HUDEP-2 (cell line): Measurements from ENCODE around the gene BATF.

ENCODE experiments used
- DNase-seq, 76 experiments: peaks; one replicate each; lab custom pipeline; 2025; ENCODE audit not compliant: unreplicated experiment in 76 of 76; lab: John Stamatoyannopoulos, UW

BATF gene

GRCh38 chr14:75499084-75499875 is 23.0 kb upstream of the BATF start:
- DNase-seq = no peak

GRCh38 chr14:75501080-75501479 is 21.2 kb upstream of the BATF start:
- no peak for DNase-seq

- no peak for DNase-seq
Measured at GRCh38 chr14:75504411-75504810, 17.9 kb upstream of the BATF start.

DNA sequence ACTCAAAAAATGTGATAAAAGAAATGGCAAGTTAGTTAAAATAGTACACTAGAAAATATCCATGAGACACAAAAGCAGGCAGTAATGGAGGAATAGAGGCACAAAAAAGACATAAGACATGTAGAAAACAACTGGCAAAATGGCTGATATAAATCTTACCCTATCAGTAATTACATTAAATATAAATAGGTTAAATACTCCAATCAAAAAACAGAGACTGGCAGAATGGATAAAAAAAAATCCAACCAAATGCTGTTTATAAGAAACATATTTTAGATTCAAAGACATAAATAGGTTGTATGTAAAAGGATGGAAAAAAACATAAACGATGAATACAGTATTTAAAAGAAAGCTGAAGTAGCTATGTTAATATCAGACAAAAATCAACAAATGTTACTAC is 15.3 kb upstream of the BATF start:
- DNase-seq = no peak

- no peak for DNase-seq
Measured at GRCh38 chr14:75510547-75510946, 11.7 kb upstream of the BATF start.

- DNase-seq = no peak
Measured at GRCh38 chr14:75511201-75511600, 11.1 kb upstream of the BATF start.

DNA sequence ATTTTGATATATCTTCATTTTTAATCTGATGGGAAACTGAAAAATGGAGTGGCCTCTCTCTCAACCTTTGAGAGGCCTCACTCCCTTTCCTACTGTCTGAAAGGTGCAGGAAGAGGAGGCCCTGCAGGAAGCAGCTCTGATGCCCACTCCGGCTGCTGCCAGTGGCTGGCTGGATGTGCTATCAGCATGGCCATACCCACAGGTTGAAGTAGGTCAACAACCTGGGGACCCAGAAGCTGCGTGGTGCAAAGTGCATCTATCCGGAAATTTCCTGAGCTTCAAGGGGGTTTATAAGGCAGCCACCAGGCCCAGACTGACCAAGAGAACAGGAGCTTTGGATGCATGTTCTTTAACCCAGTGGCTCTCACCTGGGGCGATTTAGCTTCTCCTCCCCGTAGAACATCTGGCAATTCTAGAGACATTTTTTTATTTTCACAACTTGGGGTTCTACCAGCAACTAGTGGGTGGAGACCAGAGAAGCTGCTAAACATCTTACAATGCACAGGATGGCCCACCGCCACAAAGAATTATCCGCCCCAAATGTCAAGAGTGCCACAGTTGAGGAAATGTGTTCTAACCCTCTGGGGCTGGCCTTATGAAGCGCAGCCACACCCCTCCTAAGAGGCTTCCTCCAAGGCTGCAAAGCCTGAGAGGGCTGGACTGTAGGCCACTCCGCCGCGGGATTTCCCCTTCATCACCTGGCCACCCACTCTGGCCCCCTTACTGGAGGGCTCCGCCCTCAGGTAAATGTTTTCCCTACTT is 8.2 kb upstream of the BATF start:
- no peak for DNase-seq

DNA sequence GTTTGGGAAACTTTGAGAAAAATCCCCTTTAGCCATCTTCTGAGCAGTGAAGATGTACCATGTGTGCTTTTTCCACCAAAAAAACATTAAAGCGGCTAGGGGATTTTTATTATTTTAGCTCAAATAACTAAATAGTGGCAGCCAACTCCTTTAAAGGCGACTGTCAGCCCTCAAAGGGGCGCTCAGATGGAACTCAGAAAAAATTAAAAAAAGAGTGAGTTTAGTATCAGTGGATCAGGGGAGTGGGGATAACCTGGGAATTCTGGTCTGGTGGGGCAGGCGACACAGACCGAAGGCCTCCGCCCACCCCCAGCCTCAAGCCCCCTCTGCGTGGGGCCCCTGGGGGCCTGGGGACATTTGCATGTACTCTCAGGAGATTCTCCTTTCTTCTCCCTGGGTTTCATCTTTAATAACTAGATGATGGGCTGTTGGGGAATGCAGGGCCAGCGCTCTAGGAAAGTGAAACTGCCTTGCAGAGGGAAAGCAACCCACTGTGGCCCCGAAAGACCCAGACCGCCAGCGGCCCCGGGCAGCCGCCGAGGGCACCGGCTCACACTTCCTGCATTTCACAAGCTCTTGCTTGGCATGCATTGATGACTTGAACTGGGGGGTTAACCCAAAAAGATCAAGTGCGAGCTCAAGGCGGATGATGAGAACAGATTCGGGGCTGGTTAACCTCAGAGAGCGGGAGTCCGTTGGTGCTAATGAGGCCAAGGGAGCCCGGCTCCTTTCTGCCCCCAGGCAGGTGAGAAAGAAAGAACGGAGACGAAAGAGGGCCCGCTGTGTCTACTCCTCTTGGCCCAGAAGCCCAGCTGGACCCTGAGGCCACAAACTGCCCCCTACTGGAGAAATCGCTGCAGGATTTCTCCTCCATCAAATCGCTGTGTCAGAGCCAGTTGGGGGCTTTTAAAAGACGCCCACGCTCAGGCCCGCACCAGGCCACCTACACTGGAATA is 7.3 kb upstream of the BATF start:
- DNase-seq = no peak

DNA sequence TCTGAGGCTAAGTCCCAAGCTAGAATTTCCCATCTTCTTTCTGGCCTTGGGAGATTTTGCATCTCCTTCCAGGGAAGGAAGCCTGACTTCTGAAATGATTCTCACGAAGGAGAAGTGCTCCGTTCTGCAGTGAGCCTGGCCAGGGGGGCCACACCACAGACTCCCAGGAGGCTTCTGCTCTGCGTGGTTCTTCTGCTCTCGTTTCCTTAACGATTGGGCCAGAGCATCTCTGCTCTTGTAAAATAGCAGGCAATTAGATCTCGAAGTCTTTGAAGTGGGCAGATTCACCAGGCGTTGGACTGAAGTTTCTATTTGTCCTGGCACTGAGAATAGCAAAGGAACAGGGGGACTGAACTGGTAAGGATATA is 6.7 kb upstream of the BATF start:
- DNase-seq = no peak

DNA sequence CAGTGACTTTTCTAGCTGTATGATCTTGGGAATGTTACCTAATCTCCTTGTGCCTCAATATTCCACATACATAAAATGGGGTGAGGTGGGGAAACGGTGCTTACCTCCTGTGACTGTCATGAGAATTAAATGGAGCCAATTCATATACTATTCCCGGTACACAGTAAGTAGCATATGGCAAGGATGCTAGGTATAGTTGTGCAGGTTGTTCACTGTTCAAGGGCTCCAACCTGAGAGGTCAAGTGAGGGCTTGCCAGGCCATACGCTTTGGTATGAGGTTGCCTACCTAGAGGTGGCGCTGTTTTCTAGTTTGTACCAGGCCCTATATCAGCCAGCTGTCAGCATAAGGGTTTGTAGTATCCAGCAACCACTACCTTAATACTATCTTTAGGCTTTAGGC is 3.6 kb upstream of the BATF start:
- peak in 24 of 76 experiments; percentile 1 to 57 (median 12) for DNase-seq

DNA sequence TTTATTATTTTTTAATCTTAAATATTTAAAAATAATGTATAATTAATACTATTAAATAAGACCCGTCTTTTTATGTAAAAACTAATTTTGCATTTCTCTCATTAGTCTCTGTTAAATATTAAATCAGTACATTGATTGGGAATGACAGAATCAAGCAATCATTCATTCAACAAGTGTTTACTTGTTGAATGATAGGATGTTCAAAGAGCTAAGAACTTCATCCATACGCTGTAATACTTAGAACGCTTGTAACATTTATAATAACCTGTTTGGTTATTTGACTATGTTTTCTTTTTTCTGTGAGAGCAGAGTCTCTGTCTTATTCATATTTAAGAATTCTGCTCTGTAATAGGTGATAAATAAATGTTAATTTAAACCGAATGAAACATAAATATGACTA is 2.9 kb upstream of the BATF start:
- DNase-seq = no peak

- DNase-seq = no peak
Measured at GRCh38 chr14:75519826-75520728, 2.2 kb upstream of the BATF start.

GRCh38 chr14:75520852-75521251 is 1.4 kb upstream of the BATF start:
- DNase-seq = no peak

GRCh38 chr14:75521415-75522199 is 662 bp upstream of the BATF start:
- DNase-seq = no peak

DNA sequence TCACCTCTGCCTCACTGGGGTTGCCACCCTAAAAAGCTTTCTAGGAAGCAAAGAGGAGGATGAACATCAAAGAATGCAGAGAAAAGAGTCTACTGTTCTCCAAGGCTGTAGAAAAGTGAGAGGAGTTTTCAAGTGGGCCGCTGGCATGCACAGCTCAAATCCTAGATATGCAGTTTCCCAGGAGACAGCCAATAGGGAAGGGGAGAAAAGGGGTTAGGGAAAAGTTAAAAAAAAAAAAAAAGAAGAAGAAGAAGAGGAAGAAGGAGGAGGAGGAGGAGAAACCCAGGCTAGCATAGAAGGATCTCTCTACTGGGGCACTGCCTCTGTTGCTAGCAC is 682 bp downstream of the BATF start:
- no peak for DNase-seq

DNA sequence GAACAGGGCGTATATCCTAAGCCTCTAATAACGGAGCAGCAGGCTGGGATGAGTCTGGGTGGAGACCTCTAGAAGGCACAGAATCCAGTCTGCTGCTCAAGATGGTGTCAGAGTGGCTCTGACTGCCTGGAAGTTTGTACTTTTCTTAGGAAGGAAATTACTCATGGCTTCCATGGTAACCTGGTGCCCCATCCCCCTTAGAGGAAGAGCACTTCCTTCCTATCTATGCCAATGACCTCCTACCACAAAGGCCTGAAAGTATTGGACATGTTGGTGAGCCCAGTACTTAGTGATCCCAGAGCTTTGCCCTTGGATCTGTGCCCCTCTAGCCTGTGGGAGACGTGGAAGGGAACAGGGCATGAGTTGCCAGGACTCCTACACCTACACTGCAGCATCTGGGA is 1.5 kb downstream of the BATF start:
- DNase-seq = no peak

- no peak for DNase-seq
Measured at GRCh38 chr14:75525969-75526368, 3.7 kb downstream of the BATF start.

DNA sequence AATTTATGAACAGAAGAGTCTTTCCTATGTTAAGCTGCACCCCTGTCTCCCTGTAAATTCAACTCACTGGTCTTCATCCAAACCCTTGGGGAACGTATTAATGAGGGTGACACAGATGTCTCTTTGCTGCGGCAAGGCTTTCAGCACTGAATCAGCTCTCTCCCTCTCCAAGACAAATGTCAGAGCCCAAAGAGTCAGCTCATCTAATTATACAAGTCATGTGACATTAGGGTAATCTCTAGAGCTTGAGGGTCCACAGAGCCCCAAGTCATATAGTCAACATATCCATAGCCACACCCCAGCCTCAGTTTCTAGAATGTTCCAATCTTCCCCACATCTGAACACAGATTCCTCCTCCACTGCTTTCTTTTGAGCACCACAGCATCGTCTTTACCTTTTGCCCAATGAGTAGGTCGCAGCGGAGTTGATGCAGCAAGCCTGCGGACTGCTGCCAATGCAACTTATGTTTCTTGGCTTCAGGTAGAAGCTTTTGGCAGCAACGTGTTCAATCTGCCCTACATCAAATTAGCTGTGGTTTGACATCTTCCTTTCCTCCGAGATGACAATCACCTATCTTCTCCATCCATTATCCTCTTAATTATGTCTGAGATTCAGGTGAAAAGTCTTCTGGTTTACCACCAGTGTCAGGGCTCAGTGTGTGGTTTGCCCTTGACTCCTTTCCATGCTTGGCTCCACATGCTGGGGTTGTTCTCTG is 5.3 kb downstream of the BATF start:
- no peak for DNase-seq

DNA sequence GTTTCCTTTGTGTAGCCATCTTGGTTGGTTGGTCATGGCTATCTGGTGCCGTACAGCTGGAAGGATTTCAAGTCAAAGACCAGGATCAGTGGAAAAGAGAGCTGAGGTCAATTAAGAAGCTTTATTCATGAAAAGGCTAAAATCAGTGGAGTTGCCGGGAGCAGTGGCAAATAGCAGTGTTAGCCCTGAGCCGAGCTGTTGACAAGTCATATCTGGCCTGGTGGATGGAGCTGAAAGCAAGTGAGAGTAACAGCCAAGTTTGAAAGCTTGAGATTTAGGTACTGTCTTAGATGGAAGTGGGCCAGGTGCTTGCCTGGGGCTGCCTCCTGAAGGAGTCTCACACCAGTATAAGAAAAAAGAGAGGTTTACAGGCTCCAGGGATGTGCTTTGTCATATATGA is 9.0 kb downstream of the BATF start:
- no peak for DNase-seq
